ENCODE results near the gene CLPTM1L. TPM values are rescaled to one million over a fixed set of nuclear protein-coding genes. Genes with fewer than 3 reads are reported as not detected.

Gene CLPTM1L
- total and polyA plus RNA-seq, 2 donors (not counting 1 experiment from before 2014, with no cell fraction given), result 78.4 to 99.9 TPM

DNA sequence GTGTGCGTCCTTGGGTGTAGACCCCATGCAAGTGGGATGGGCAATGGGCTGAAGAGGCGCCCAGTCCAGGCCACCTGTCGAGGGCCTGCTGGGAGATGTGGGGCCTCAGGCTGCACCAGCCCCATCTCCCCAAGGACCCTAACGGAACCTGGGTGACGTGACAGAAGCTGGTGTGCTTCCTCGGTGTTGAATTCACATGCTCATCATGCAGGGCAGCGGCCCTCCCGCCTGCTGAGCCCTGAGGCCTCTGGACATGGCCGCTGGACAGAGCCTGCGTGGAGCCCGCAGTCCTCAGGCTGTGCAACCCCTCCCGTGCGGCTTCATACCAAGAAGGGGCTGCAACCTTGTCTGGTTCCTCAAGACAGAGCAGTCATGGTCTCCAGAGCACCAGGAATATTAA is 76.8 kb downstream of the CLPTM1L start:
- 93% methylated on average over 13 of the region's 13 CpGs for WGBS (ENCODE audit: insufficient coverage)
- intact Hi-C loops (cut with micrococcal nuclease), result no loop called here
- no peaks in the 10 kb centered on the region for H3K27me3 Mint-ChIP-seq
- no peak overlapping the region for H3K4me3 Mint-ChIP-seq
- no peaks in the 10 kb centered on the region for H4K20me1 ChIP-seq (ENCODE audit: control insufficient read depth, insufficient read depth, low read length, poor library complexity, severe bottlenecking)
- no peak overlapping the region for H3K4me2 ChIP-seq (replicated peaks; ENCODE audit: low read depth, low read length, poor library complexity, severe bottlenecking)
- ATAC-seq (ENCODE audit: low read depth) (no peak), DNase-seq (no peak)
- H3K27me3 ChIP-seq (replicated peaks in 1 of 4; ENCODE audit: control extremely low read depth in 1 of 4, control insufficient read depth in 3 of 4, insufficient read depth in 4 of 4, low read length in 3 of 4), result no peaks in the 10 kb centered on the region
- H3K36me3 ChIP-seq (replicated peaks in 1 of 2; ENCODE audit: control extremely low read depth in 1 of 2, control insufficient read depth in 1 of 2, extremely low read depth in 1 of 2, insufficient read depth in 2 of 2, low read length in 1 of 2), result no peaks in the 10 kb centered on the region
- CTCF ChIA-PET, result no interaction called here
- POLR2A ChIA-PET, result no interaction called here
- no peak overlapping the region for H3K27ac ChIP-seq (ENCODE audit: low read length in 2 of 2)
- H3K27ac Mint-ChIP-seq, result no peak overlapping the region
- H3K9me3 ChIP-seq (ENCODE audit: control extremely low read depth in 1 of 3, control insufficient read depth in 2 of 3, insufficient read depth in 1 of 3, low read length in 2 of 3), result peaks cover 0 to 17% (median 0%) of the 10 kb centered on the region in 3 donors
- H3K4me3 ChIP-seq (ENCODE audit: control extremely low read depth in 1 of 5, extremely low read depth in 1 of 5, insufficient read depth in 1 of 5, low read depth in 2 of 5, low read length in 4 of 5), result no peak overlapping the region
- H2AFZ ChIP-seq (ENCODE audit: insufficient read depth, low read depth, low read length, poor library complexity, severe bottlenecking), result no peak overlapping the region
- no peaks in the 10 kb centered on the region for H3K4me1 ChIP-seq (ENCODE audit: control insufficient read depth in 2 of 2, insufficient read depth in 2 of 2, low read length in 2 of 2)
- no peaks in the 10 kb centered on the region for H3K79me2 ChIP-seq (ENCODE audit: control insufficient read depth, insufficient read depth, low read length)
- TF ChIP-seq CTCF (IDR thresholded peaks at IDR 0.05) (no peak), EZH2 (IDR thresholded peaks at IDR 0.05; ENCODE audit: borderline replicate concordance, insufficient read depth, low read depth, low read length, poor library complexity, severe bottlenecking) (no peak)
- no peaks in the 10 kb centered on the region for H3K9me3 Mint-ChIP-seq (ENCODE audit: insufficient read depth)
- no peak overlapping the region for H3K9ac ChIP-seq (ENCODE audit: low read length)
- no peaks in the 10 kb centered on the region for H3K4me1 Mint-ChIP-seq

Small RNAs within 50 kb of the gene (small RNA-seq; reads per million reads assigned to genes)
- gene MIR4457 (ENCODE audit: insufficient read length, low read depth, low replicate concordance), result not detected

Other genes starting within 250 kb of the CLPTM1L start
- gene SLC12A7, start 233.0 kb downstream of the CLPTM1L start, total RNA-seq, result 34.4 and 36.8 TPM in 2 replicates
- gene SLC12A7, start 233.0 kb downstream of the CLPTM1L start, polyA plus RNA-seq, result 25.5 and 26.8 TPM in 2 replicates
- not detected in 2 replicates for gene SLC6A19, start 143.5 kb downstream of the CLPTM1L start, total RNA-seq
- gene SLC6A19, start 143.5 kb downstream of the CLPTM1L start, polyA plus RNA-seq, result not detected in 2 replicates
- gene SLC6A18, start 119.7 kb downstream of the CLPTM1L start, total RNA-seq, result not detected in 2 replicates
- gene SLC6A18, start 119.7 kb downstream of the CLPTM1L start, polyA plus RNA-seq, result not detected in 2 replicates
- gene TERT, start 50.0 kb downstream of the CLPTM1L start, total RNA-seq, result 0.10 and 0.39 TPM in 2 replicates
- gene TERT, start 50.0 kb downstream of the CLPTM1L start, polyA plus RNA-seq, result 0.24 and 0.43 TPM in 2 replicates
- 0.15 and 0.24 TPM in 2 replicates for gene SLC6A3, start 100.3 kb upstream of the CLPTM1L start, total RNA-seq
- 0.01 and 0.19 TPM in 2 replicates for gene SLC6A3, start 100.3 kb upstream of the CLPTM1L start, polyA plus RNA-seq
- gene LPCAT1, start 178.9 kb upstream of the CLPTM1L start, total RNA-seq, result 152 and 159 TPM in 2 replicates
- 94.8 and 144 TPM in 2 replicates for gene LPCAT1, start 178.9 kb upstream of the CLPTM1L start, polyA plus RNA-seq